A673 (cell line): ENCODE data around the gene OR5AR1.

Experiments used
- EZH2 ChIP-seq: fragments of 200-600 bp; sonication (generic); IDR thresholded peaks from 2 replicates; pipeline ENCODE4 v1.6.1; 2017; ENCODE audit warnings: borderline replicate concordance, low read depth, mild to moderate bottlenecking, mixed read lengths, antibody characterized with exemption, low read length; ENCODE audit not compliant: poor library complexity, severe bottlenecking
- TF ChIP-seq, protein P1 (sequence below): fragments of 300-800, 200-600 bp; sonication (generic); conservative IDR thresholded peaks from 2 replicates; pipeline ENCODE4 v1.5.1; 2017; ENCODE audit warnings: low read depth, mild to moderate bottlenecking, antibody characterized with exemption, low read length, moderate library complexity, mixed read lengths

DNA sequence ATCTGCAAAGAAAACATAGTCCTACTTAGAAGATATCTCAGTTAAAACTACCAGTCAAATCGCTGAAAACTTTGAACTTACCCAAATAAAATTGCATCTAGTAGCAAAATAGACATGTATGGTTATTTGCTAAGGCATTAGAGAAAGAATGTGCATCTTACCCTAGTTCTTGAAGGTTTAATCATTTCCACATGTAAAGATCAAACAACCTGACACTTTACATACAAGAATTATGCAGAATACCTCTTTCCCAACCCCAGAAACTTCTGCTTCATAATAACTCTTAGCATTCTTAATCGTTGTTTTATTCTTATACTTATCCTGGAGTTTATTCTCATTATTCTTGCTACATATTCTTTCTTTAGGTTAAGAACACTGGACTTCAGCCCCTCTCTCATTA, 31.2 kb upstream of the OR5AR1 start:
- TF ChIP-seq, protein P1, sequence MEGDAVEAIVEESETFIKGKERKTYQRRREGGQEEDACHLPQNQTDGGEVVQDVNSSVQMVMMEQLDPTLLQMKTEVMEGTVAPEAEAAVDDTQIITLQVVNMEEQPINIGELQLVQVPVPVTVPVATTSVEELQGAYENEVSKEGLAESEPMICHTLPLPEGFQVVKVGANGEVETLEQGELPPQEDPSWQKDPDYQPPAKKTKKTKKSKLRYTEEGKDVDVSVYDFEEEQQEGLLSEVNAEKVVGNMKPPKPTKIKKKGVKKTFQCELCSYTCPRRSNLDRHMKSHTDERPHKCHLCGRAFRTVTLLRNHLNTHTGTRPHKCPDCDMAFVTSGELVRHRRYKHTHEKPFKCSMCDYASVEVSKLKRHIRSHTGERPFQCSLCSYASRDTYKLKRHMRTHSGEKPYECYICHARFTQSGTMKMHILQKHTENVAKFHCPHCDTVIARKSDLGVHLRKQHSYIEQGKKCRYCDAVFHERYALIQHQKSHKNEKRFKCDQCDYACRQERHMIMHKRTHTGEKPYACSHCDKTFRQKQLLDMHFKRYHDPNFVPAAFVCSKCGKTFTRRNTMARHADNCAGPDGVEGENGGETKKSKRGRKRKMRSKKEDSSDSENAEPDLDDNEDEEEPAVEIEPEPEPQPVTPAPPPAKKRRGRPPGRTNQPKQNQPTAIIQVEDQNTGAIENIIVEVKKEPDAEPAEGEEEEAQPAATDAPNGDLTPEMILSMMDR, result no peak
- no peak for TF ChIP-seq EZH2
